H9 (cell line): ENCODE results near the gene TNFAIP8L3. TPM values are rescaled to one million over a fixed set of nuclear protein-coding genes. Genes with fewer than 3 reads are reported as not detected.

Experiments
- DNase-seq: peaks from one replicate; pipeline ENCODE4 v3.0.0-alpha.2; 2017
- H2AFZ ChIP-seq: one replicate; pipeline ENCODE4 v1.6.1; 2013; ENCODE audit warnings: mild to moderate bottlenecking, low read length, control low read depth, moderate library complexity
- H2AK5ac ChIP-seq: 2 replicates; pipeline ENCODE4 v1.6.1; 2013; ENCODE audit warnings: low read length, control low read depth, mixed read lengths; ENCODE audit not compliant: insufficient read length
- H2BK120ac ChIP-seq: one replicate; pipeline ENCODE4 v1.6.1; 2013; ENCODE audit warnings: low read depth, mild to moderate bottlenecking, low read length, control low read depth, inconsistent platforms; ENCODE audit not compliant: poor library complexity, severe bottlenecking
- H2BK12ac ChIP-seq: 2 replicates; pipeline ENCODE4 v1.6.1; 2013; ENCODE audit warnings: low read length, control low read depth, mixed read lengths, low read depth; ENCODE audit not compliant: insufficient read length
- H2BK15ac ChIP-seq: 2 replicates; pipeline ENCODE4 v1.6.1; 2013; ENCODE audit warnings: low read depth, low read length, control low read depth
- H2BK20ac ChIP-seq: one replicate; pipeline ENCODE4 v1.6.1; 2013; ENCODE audit warnings: low read depth, mild to moderate bottlenecking, low read length, control low read depth, inconsistent platforms; ENCODE audit not compliant: poor library complexity, severe bottlenecking
- H2BK5ac ChIP-seq: 2 replicates; pipeline ENCODE4 v1.6.1; 2013; ENCODE audit warnings: low read length, control low read depth, mixed read lengths; ENCODE audit not compliant: insufficient read length
- H3K14ac ChIP-seq: 2 replicates; pipeline ENCODE4 v1.6.1; 2013; ENCODE audit warnings: low read length, control low read depth; ENCODE audit not compliant: insufficient read depth
- H3K18ac ChIP-seq: 2 replicates; pipeline ENCODE4 v1.6.1; 2013; ENCODE audit warnings: low read depth, mild to moderate bottlenecking, mixed read lengths, low read length, control low read depth; ENCODE audit not compliant: insufficient read length
- H3K23ac ChIP-seq: 2 replicates; pipeline ENCODE4 v1.6.1; 2013; ENCODE audit warnings: low read length, control low read depth, mixed read lengths, low read depth; ENCODE audit not compliant: insufficient read length
- H3K23me2 ChIP-seq: 2 replicates; pipeline ENCODE4 v1.6.1; 2013; ENCODE audit warnings: low read depth, mild to moderate bottlenecking, mixed read lengths, low read length, control low read depth; ENCODE audit not compliant: insufficient read length, poor library complexity, severe bottlenecking
- H3K27ac ChIP-seq: 2 replicates; pipeline ENCODE4 v1.5.1; 2013; ENCODE audit warnings: low read length, control low read depth, mixed read lengths, low read depth; ENCODE audit not compliant: insufficient read length
- H3K27me3 ChIP-seq: 2 replicates; pipeline ENCODE4 v1.6.1; 2013; ENCODE audit warnings: low read length, control low read depth, inconsistent platforms; ENCODE audit not compliant: insufficient read depth
- H3K4ac ChIP-seq: 2 replicates; pipeline ENCODE4 v1.6.1; 2013; ENCODE audit warnings: low read depth, mild to moderate bottlenecking, control low read depth, inconsistent platforms, low read length, moderate library complexity
- H3K4me1 ChIP-seq: 2 replicates; pipeline ENCODE4 v1.6.1; 2013; ENCODE audit warnings: low read length, control low read depth, inconsistent platforms; ENCODE audit not compliant: insufficient read depth
- H3K4me2 ChIP-seq: 2 replicates; pipeline ENCODE4 v1.6.1; 2013; ENCODE audit warnings: low read length, control low read depth, mixed read lengths; ENCODE audit not compliant: insufficient read length, insufficient read depth
- H3K56ac ChIP-seq: 2 replicates; pipeline ENCODE4 v1.6.1; 2013; ENCODE audit warnings: low read depth, mild to moderate bottlenecking, mixed read lengths, low read length, control low read depth; ENCODE audit not compliant: insufficient read length
- H3K79me1 ChIP-seq: 2 replicates; pipeline ENCODE4 v1.6.1; 2013; ENCODE audit warnings: low read depth, mild to moderate bottlenecking, moderate library complexity, low read length, control low read depth, inconsistent platforms; ENCODE audit not compliant: insufficient read depth, poor library complexity, severe bottlenecking
- H3K79me2 ChIP-seq: 2 replicates; pipeline ENCODE4 v1.6.1; 2013; ENCODE audit warnings: low read length, control low read depth, inconsistent platforms; ENCODE audit not compliant: insufficient read depth
- H3K9ac ChIP-seq: 2 replicates; pipeline ENCODE4 v1.6.1; 2013; ENCODE audit warnings: low read length, control low read depth, mixed read lengths; ENCODE audit not compliant: insufficient read length; ENCODE audit errors: extremely low read depth
- H3K9me3 ChIP-seq: one replicate; pipeline ENCODE4 v1.6.1; 2013; ENCODE audit warnings: low read depth, low read length, inconsistent platforms; ENCODE audit not compliant: control insufficient read depth
- H3T11ph ChIP-seq: one replicate; pipeline ENCODE4 v1.6.1; 2013; ENCODE audit warnings: mild to moderate bottlenecking, low read length, control low read depth, inconsistent platforms
- H4K20me1 ChIP-seq: one replicate; pipeline ENCODE4 v1.6.1; 2013; ENCODE audit not compliant: control insufficient read depth, insufficient read length, insufficient read depth
- H4K5ac ChIP-seq: 2 replicates; pipeline ENCODE4 v1.6.1; 2013; ENCODE audit warnings: low read depth, mild to moderate bottlenecking, mixed read lengths, low read length, control low read depth; ENCODE audit not compliant: insufficient read length
- H4K8ac ChIP-seq: replicated peaks from 2 replicates; pipeline ENCODE4 v1.6.1; 2013; ENCODE audit warnings: low read length, control low read depth, mixed read lengths, low read depth; ENCODE audit not compliant: insufficient read length
- H4K91ac ChIP-seq: 2 replicates; pipeline ENCODE4 v1.6.1; 2013; ENCODE audit warnings: low read depth, mild to moderate bottlenecking, moderate library complexity, mixed read lengths, low read length, control low read depth; ENCODE audit not compliant: insufficient read length
- H3K27ac Mint-ChIP-seq, 3 experiments: 2 replicates in 2 of 3; 3 replicates in 1 of 3; pipeline ENCODE4 v1.8.0; 2020 to 2021; ENCODE audit warnings: mixed read lengths in 3 of 3, mild to moderate bottlenecking in 1 of 3, moderate library complexity in 1 of 3
- H3K27me3 Mint-ChIP-seq: 2 replicates; pipeline ENCODE4 v1.8.0; 2021; ENCODE audit warnings: low read depth, mild to moderate bottlenecking, moderate library complexity, mixed read lengths
- H3K36me3 Mint-ChIP-seq, 3 experiments: 2 replicates in 2 of 3; 3 replicates in 1 of 3; pipeline ENCODE4 v1.8.0; 2020 to 2021; ENCODE audit warnings: low read depth in 3 of 3, mixed read lengths in 3 of 3; ENCODE audit not compliant: insufficient read depth in 1 of 3
- H3K4me1 Mint-ChIP-seq, 2 experiments: 2 replicates each; pipeline ENCODE4 v1.8.0; 2020; ENCODE audit warnings: mixed read lengths in 2 of 2
- H3K4me3 Mint-ChIP-seq, 2 experiments: 2 replicates in 1 of 2; 3 replicates in 1 of 2; pipeline ENCODE4 v1.8.0; 2020 to 2021; ENCODE audit warnings: mild to moderate bottlenecking in 2 of 2, mixed read lengths in 2 of 2, moderate library complexity in 1 of 2
- H3K9me3 Mint-ChIP-seq, 2 experiments: 2 replicates in 1 of 2; 3 replicates in 1 of 2; pipeline ENCODE4 v1.8.0; 2020; ENCODE audit warnings: mild to moderate bottlenecking in 2 of 2, mixed read lengths in 2 of 2, moderate library complexity in 1 of 2
- CTCF ChIP-seq: fragments of 200-600 bp; sonication (generic); conservative IDR thresholded peaks from 3 replicates; pipeline ENCODE4 v1.8.0; 2021; ENCODE audit warnings: antibody characterized with exemption, mild to moderate bottlenecking
- WGBS: extraction: QIAGEN DNeasy Blood & Tissue Kit; methylation state at CpG from one replicate; pipeline ENCODE4 v1.1.7; 2013; ENCODE audit warnings: missing lambda C conversion rate, low lambda C conversion rate, mixed read lengths; ENCODE audit not compliant: insufficient read length; ENCODE audit errors: extremely low coverage; 5-methylcytosine and 5-hydroxymethylcytosine counted together
- total RNA-seq: library from RNA; stranded (reverse); gene quantifications from 2 replicates; pipeline ENCODE4 v1.2.1, GENCODE V29; 2021

Gene TNFAIP8L3
- total RNA-seq, 1 experiment from 2014 or later, result 0.22 TPM

GRCh38 chr15:51105430-51106016 is 10.8 kb upstream of the TNFAIP8L3 start:
- no peaks in the 10 kb centered on the region for H3K9me3 Mint-ChIP-seq
- H3K36me3 Mint-ChIP-seq, result no peaks in the 10 kb centered on the region
- no peak overlapping the region for H2BK120ac ChIP-seq
- no CpG with 5 or more reads among the region's 4 CpGs for WGBS
- no peak overlapping the region for H4K91ac ChIP-seq
- H3K4me2 ChIP-seq, result no peak overlapping the region
- H3K18ac ChIP-seq, result no peak overlapping the region
- no peak overlapping the region for H2AK5ac ChIP-seq
- no peak overlapping the region for H2BK20ac ChIP-seq
- H3K27ac ChIP-seq, result no peak overlapping the region
- H3K23me2 ChIP-seq, result no peaks in the 10 kb centered on the region
- H4K5ac ChIP-seq, result no peak overlapping the region
- H3K4me1 Mint-ChIP-seq, result peaks cover 10 to 13% of the 10 kb centered on the region in 2 experiments; a peak in 3 of 4 replicates
- no peak overlapping the region for H3K56ac ChIP-seq
- no peaks in the 10 kb centered on the region for H3K4me1 ChIP-seq
- H3K23ac ChIP-seq, result no peak overlapping the region
- no peak overlapping the region for H2BK15ac ChIP-seq
- no peak overlapping the region for H3K9ac ChIP-seq
- no peak for TF ChIP-seq CTCF
- H2BK5ac ChIP-seq, result no peak overlapping the region
- no peak overlapping the region for H3K14ac ChIP-seq
- no peak overlapping the region for H2BK12ac ChIP-seq
- H2AFZ ChIP-seq, result no peak overlapping the region
- H3K27ac Mint-ChIP-seq, result no peak overlapping the region
- H3K79me1 ChIP-seq, result no peaks in the 10 kb centered on the region
- H3T11ph ChIP-seq, result no peak overlapping the region
- peaks cover 14% of the 10 kb centered on the region for H3K27me3 Mint-ChIP-seq
- no peaks in the 10 kb centered on the region for H3K27me3 ChIP-seq
- no peaks in the 10 kb centered on the region for H3K9me3 ChIP-seq
- no peak overlapping the region for H3K4me3 Mint-ChIP-seq
- no peak overlapping the region for H4K8ac ChIP-seq
- H4K20me1 ChIP-seq, result no peaks in the 10 kb centered on the region
- no peaks in the 10 kb centered on the region for H3K79me2 ChIP-seq
- DNase-seq, result no peak
- H3K4ac ChIP-seq, result no peak overlapping the region
